GM21423 (cell line): Measurements from ENCODE around the gene MYL6B.
A peak's percentile ranks its signal among the peaks of the same experiment; 100 is the strongest.

ENCODE experiments used
- ATAC-seq: cut with Tn5 transposase; IDR thresholded peaks from one replicate; pipeline ENCODE4 v1.9.1; 2021; ENCODE audit warnings: mild to moderate bottlenecking, moderate library complexity; ENCODE audit not compliant: unreplicated experiment

MYL6B gene

GRCh38 chr12:56121204-56121870 is 31.1 kb upstream of the MYL6B start:
- ATAC-seq: no peak

- no peak for ATAC-seq
Observed at GRCh38 chr12:56122637-56123036, 29.8 kb upstream of the MYL6B start.

GRCh38 chr12:56124133-56124532 is 28.3 kb upstream of the MYL6B start:
- no peak for ATAC-seq

DNA sequence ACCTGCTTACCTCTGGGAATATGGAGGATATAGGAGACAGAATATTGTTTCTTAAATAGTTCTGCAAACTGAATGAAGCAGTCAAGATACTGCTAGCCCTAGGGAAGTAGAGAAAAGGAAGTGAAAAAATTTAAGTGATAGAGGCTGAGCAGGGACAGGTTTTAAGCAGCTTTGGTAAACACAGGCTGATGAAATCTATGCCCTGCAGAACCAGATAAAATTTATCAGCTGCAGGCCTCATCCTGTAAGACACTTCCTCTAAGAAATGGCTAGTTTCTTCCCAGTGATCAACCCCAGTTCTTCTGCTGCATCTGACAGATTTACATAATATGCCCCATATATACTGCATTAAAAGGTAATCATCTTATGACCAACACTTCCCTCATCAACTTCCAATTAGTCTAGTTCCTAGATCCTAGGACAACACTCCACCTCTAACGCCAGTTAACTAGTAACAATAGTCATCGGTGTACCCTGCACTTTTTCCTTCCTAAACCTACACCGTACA is 25.6 kb upstream of the MYL6B start:
- no peak for ATAC-seq

GRCh38 chr12:56127485-56127887 is 24.9 kb upstream of the MYL6B start:
- no peak for ATAC-seq

- peak; percentile 86 for ATAC-seq
Observed at GRCh38 chr12:56127888-56128669, 24.3 kb upstream of the MYL6B start, which contains the start of gene ESYT1. Gene ESYT1 (plus strand): TSS chr12:56128267. CDS start chr12:56128320, 53 bp downstream.

DNA sequence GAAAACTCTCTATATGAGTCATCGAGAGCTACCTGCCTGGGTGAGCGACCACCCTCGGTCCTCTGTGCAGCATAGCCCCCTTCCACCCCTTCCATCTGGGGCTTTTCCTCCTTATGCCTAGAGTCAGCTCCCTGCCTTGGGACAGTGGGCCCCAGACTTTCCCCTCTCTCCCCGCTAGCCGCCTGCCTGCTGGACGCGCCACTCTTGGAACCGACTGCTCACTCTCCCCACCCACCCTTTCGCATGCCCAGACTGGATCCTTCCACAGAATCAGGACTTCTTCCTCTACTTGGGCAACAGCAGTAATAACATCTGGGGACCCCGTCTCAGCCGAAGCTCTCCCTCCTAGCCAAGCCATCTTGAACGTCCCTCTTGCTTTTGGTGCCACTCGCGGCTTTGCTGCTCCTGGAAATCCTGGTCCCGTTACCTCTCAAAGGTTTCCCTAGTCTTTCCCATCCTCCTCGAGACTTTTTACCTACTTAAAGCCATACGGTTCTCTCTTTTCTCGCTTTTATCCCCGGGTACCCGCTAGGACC is 23.6 kb upstream of the MYL6B start:
- ATAC-seq: no peak

DNA sequence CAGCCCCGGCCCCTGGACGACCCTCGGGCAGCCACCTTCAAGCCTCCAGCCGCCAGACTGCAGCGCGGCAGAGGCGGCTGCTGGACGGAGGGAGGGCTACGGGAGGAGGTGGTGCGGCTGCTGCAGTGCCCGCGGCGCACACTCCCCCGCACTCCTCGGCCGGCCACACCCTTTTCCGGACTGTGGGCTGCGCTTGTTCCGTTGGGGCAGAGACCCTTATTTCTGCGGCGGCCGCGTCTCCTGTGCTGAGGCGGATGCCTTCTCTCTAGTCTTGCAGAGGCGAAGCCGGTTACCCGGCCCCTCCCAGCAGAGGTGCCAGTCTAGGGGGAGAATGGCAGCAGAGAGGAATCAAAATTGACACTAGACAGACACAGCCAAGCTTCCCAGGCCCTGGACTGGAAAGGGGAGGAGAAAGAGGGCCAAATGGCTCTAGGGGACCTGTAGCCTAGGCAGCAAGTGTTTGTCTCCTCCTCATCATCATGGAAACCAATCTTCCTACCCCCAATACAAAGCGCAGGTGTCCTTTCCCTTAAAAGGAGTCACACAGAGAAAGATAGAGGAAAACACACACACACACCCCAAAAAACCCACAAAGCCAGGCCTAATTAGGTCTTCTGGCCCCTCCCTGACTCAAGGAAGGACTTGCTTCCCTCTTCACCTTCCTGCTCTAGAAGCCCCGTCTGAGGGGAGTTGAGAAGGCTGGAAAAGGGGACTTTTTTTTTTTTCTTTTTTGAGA is 23.0 kb upstream of the MYL6B start:
- no peak for ATAC-seq

DNA sequence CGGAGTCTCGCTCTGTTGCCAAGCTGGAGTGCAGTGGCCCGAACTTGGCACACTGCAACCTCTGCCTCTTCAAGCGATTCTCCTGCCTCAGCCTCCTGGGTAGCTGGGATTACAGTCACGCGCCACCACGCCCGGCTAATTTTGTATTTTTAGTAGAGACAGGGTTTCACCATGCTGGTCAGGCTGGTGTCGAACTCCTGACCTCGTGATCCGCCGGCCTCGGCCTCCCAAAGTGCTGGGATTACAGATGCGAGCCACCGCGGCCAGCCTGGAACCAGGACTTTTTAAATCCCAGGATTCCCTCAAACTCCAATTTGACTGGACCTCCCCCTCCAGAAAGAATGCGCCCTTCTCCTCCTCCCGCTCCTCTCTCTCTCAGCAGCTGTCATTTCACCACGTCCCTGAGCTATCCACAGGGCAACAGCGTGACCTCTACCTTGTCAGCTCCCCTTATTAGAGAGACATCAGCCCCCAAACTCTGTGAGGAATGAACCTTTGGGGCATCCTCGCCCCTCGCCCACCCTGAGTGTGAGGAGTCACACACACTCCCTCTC is 22.4 kb upstream of the MYL6B start:
- ATAC-seq: no peak

- no peak for ATAC-seq
Observed at GRCh38 chr12:56130876-56131275, 21.5 kb upstream of the MYL6B start.

- ATAC-seq: no peak
Observed at GRCh38 chr12:56134897-56135296, 17.5 kb upstream of the MYL6B start.

DNA sequence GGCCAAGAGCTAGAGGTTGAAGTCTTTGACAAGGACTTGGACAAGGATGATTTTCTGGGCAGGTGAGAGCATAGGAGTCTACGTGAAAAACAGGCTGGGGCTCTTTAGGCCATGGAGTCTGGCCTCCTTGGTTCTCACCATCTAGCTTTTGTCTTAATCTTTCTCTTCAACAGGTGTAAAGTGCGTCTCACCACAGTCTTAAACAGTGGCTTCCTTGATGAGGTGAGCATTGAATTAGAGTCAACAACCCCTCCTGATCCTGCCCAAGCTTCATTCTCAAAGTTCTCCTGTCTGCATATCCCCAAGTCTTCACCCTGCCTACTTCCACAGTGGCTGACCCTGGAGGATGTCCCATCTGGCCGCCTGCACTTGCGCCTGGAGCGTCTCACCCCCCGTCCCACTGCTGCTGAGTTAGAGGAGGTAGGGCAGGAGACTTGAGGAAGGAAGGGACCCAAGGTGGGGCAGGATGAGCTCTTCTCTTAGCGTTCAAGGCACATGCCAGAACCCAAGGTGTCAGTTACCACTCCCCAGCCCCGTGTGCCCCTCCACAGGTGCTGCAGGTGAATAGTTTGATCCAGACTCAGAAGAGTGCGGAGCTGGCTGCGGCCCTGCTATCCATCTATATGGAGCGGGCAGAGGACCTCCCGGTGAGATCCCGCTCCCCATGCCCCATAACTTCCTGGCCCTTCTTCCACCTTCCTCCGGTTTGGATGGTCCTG is 14.4 kb upstream of the MYL6B start:
- no peak for ATAC-seq

DNA sequence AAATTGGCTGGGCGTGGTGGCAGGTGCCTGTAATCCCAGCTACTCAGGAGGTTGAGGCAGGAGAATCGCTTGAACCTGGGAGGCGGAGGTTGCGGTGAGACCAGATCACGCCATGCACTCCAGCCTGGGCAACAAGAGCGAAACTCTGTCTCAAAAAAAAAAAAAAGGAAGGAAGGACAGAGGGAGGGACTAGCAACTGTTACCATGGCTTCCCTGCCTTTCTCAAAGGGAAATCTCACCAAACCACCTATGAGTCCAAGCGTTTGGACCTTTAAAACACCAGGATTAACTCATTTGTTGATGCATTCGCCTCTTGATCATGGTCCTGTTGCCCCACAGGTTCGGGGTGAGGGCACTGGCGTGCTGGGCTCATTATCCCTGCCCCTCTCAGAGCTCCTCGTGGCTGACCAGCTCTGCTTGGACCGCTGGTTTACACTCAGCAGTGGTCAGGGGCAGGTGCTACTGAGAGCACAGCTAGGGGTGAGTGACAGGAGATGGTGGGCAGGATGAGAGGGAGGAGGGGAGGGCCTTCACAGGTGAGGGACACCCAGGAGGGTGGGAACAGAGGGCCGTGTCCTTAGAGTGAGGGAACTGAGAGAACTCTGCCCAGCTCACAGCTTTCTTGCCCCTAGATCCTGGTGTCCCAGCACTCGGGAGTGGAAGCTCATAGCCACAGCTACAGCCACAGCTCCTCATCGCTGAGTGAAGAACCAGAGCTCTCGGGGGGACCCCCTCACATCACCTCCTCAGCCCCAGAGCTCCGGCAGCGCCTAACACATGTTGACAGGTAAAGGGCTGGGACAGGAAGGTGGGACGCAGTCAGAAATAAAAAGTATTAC is 10.2 kb upstream of the MYL6B start:
- ATAC-seq: no peak

GRCh38 chr12:56143217-56143616 is 9.2 kb upstream of the MYL6B start:
- ATAC-seq: no peak

GRCh38 chr12:56143870-56144269 is 8.5 kb upstream of the MYL6B start:
- no peak for ATAC-seq

DNA sequence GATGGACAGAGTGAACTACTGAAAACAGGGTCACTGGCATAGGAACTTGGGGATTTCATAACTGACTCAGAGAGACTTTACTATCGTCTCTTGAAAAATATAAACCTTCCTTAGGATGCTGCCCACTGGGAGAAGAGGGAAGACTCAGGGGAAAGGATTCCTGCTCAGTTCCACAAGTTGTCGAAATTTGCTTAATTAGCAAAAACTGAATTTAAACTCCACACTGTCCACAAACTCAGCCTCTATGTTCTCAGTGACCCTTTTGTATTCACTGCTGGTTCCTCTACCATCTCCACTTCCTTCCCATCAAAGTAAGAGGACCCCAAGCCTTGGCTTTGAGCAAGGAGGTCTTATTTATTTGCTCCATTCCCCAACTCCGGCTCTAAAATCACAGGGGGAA is 7.2 kb upstream of the MYL6B start:
- no peak for ATAC-seq

GRCh38 chr12:56146492-56147460 is 5.6 kb upstream of the MYL6B start:
- no peak for ATAC-seq

- ATAC-seq: no peak
Observed at GRCh38 chr12:56150563-56150962, 1.8 kb upstream of the MYL6B start.
